ENCODE measurements around the gene NDUFA13.

Gene NDUFA13

GRCh38 chr19:19489804-19490204, 26.2 kb upstream of the NDUFA13 start:
- DNase-seq (ENCODE audit: low spot score) = no peak

- peak; percentile 85 for DNase-seq (ENCODE audit: low spot score)
These were observed 25.6 kb upstream of the NDUFA13 start for GRCh38 chr19:19490214-19490968.

GRCh38 chr19:19491321-19492025, 24.6 kb upstream of the NDUFA13 start:
- DNase-seq (ENCODE audit: low spot score) = no peak

- no peak for DNase-seq (ENCODE audit: low spot score)
These were observed 23.9 kb upstream of the NDUFA13 start for GRCh38 chr19:19492026-19492610.

- no peak for DNase-seq (ENCODE audit: low spot score)
These were observed 22.0 kb upstream of the NDUFA13 start for GRCh38 chr19:19493841-19494546.

GRCh38 chr19:19495614-19496603, 20.1 kb upstream of the NDUFA13 start:
- DNase-seq (ENCODE audit: low spot score) = no peak

GRCh38 chr19:19498255-19498991, 17.6 kb upstream of the NDUFA13 start:
- no peak for DNase-seq (ENCODE audit: low spot score)

- no peak for DNase-seq (ENCODE audit: low spot score)
These were observed 16.6 kb upstream of the NDUFA13 start for GRCh38 chr19:19499272-19499995.

- DNase-seq (ENCODE audit: low spot score) = no peak
These were observed 14.9 kb upstream of the NDUFA13 start for GRCh38 chr19:19500975-19501644.

GRCh38 chr19:19501798-19502197, 14.2 kb upstream of the NDUFA13 start:
- DNase-seq (ENCODE audit: low spot score) = no peak

GRCh38 chr19:19502281-19502680, 13.7 kb upstream of the NDUFA13 start:
- DNase-seq (ENCODE audit: low spot score) = no peak

- no peak for DNase-seq (ENCODE audit: low spot score)
These were observed 13.0 kb upstream of the NDUFA13 start for GRCh38 chr19:19502808-19503602.

- DNase-seq (ENCODE audit: low spot score) = no peak
These were observed 11.0 kb upstream of the NDUFA13 start for GRCh38 chr19:19504754-19505668.

GRCh38 chr19:19505669-19506326, 10.2 kb upstream of the NDUFA13 start:
- no peak for DNase-seq (ENCODE audit: low spot score)

GRCh38 chr19:19506592-19506991, 9.4 kb upstream of the NDUFA13 start:
- DNase-seq (ENCODE audit: low spot score) = no peak

GRCh38 chr19:19507354-19507753, 8.7 kb upstream of the NDUFA13 start:
- DNase-seq (ENCODE audit: low spot score) = no peak

- no peak for DNase-seq (ENCODE audit: low spot score)
These were observed 7.8 kb upstream of the NDUFA13 start for GRCh38 chr19:19508217-19508616.

Measured in RKO (cell line).